Upper lobe of left lung (tissue), 4 donors: ENCODE data around the gene RPP38.

Source experiments
- CTCF ChIP-seq, 6 experiments: fragments of 450-650 bp in 4 of 6; fragments of 200-600 bp in 2 of 6; sonication (generic) in 2 of 6; IDR thresholded peaks; one replicate each; pipeline ENCODE4 v1.5.1; 2016 to 2019; ENCODE audit warnings: antibody characterized with exemption in 6 of 6
- EP300 ChIP-seq, 4 donors: sonication (generic); formaldehyde crosslinking; IDR thresholded peaks; one replicate each; pipeline ENCODE4 v1.5.1; 2017; ENCODE audit warnings: antibody characterized with exemption in 4 of 4, control low read depth in 2 of 4
- POLR2A ChIP-seq, 4 donors: fragments of 450-650 bp; IDR thresholded peaks; one replicate each; pipeline ENCODE4 v1.5.1; 2016 to 2017; ENCODE audit warnings: antibody characterized with exemption in 4 of 4, mild to moderate bottlenecking in 2 of 4
- POLR2AphosphoS5 ChIP-seq, 2 donors: sonication (generic); formaldehyde crosslinking; IDR thresholded peaks; one replicate each; pipeline ENCODE4 v1.5.1; 2017; ENCODE audit warnings: antibody characterized with exemption in 2 of 2

GRCh38 chr10:15084502-15084922 is 12.6 kb upstream of the RPP38 start:
- no peak for TF ChIP-seq POLR2AphosphoS5 (IDR thresholded peaks at IDR 0.05)
- TF ChIP-seq CTCF (IDR thresholded peaks at IDR 0.05), result peak in 2 of 6 experiments; percentile 1 to 18
- TF ChIP-seq EP300 (IDR thresholded peaks at IDR 0.05), result no peak
- no peak for TF ChIP-seq POLR2A (IDR thresholded peaks at IDR 0.05)
